Uterus (tissue), 4 donors: Measurements from ENCODE around the gene DPM3. TPM values are rescaled to one million over a fixed set of nuclear protein-coding genes. Genes with fewer than 3 reads are reported as not detected.
"Not testable (repeated sequence)": the region's sequence is repeated elsewhere in the genome, so short reads cannot be mapped to it uniquely, and the experiment has no call there.

Experiments
- DNase-seq, 2 donors: peaks; one replicate each; pipeline ENCODE4 v3.0.0-alpha.2; 2019 to 2020
- H3K27ac ChIP-seq, 2 donors: fragments of 200-600 bp; sonication (generic); 1 replicate in 1 of 2; 2 replicates in 1 of 2; pipeline ENCODE4 v1.5.1; 2016 to 2018
- H3K27me3 ChIP-seq, 2 donors: fragments of 200-600 bp; sonication (generic); one replicate each; pipeline ENCODE4 v1.5.1; 2018 to 2019; ENCODE audit warnings: control low read depth in 1 of 2
- H3K36me3 ChIP-seq, 2 donors: fragments of 200-600 bp; sonication (generic); one replicate each; pipeline ENCODE4 v1.5.1; 2019; ENCODE audit warnings: control low read depth in 1 of 2
- H3K4me1 ChIP-seq, 2 donors: fragments of 200-600 bp; sonication (generic); one replicate each; pipeline ENCODE4 v1.5.1; 2018 to 2019; ENCODE audit warnings: control low read depth in 1 of 2
- H3K4me3 ChIP-seq, 2 donors: fragments of 200-600 bp; sonication (generic); 1 replicate in 1 of 2; 2 replicates in 1 of 2; pipeline ENCODE4 v1.5.1; 2018 to 2019; ENCODE audit warnings: mild to moderate bottlenecking in 1 of 2
- H3K9me3 ChIP-seq, 2 donors: fragments of 200-600 bp; sonication (generic); one replicate each; pipeline ENCODE4 v1.5.1; 2019; ENCODE audit warnings: control low read depth in 1 of 2
- CTCF ChIP-seq, 4 experiments: fragments of 200-600 bp in 2 of 4; fragments of 450-650 bp in 2 of 4; sonication (generic) in 2 of 4; IDR thresholded peaks; one replicate each; pipeline ENCODE4 v1.5.1; 2016 to 2019; ENCODE audit warnings: antibody characterized with exemption in 4 of 4, mild to moderate bottlenecking in 2 of 4, moderate library complexity in 1 of 4
- POLR2A ChIP-seq, 2 donors: fragments of 450-650 bp; IDR thresholded peaks; one replicate each; pipeline ENCODE4 v1.6.1; 2016; ENCODE audit warnings: antibody characterized with exemption in 2 of 2, mild to moderate bottlenecking in 1 of 2, moderate library complexity in 1 of 2
- intact Hi-C: fragments of 100-400 bp; cut with DNase I; formaldehyde crosslinking; loops from one replicate; pipeline ENCODE4 v1.15.1; 2023; ENCODE audit warnings: low total_unique reads
- total RNA-seq, 4 donors: library from RNA; depleted of rRNA in 3 of 4; stranded (reverse); fragments of >200 nt in 3 of 4; gene quantifications; one replicate each; pipeline versions ENCODE4 v1.1.0 to v1.2.4, GENCODE V29; 2014 to 2023
- donor health status: DM: yes; HTN: yes; CAD: no.

Gene DPM3
- 10 to 100 TPM; 36.1 to 94.4 (median 85.4) TPM for total RNA-seq

DNA sequence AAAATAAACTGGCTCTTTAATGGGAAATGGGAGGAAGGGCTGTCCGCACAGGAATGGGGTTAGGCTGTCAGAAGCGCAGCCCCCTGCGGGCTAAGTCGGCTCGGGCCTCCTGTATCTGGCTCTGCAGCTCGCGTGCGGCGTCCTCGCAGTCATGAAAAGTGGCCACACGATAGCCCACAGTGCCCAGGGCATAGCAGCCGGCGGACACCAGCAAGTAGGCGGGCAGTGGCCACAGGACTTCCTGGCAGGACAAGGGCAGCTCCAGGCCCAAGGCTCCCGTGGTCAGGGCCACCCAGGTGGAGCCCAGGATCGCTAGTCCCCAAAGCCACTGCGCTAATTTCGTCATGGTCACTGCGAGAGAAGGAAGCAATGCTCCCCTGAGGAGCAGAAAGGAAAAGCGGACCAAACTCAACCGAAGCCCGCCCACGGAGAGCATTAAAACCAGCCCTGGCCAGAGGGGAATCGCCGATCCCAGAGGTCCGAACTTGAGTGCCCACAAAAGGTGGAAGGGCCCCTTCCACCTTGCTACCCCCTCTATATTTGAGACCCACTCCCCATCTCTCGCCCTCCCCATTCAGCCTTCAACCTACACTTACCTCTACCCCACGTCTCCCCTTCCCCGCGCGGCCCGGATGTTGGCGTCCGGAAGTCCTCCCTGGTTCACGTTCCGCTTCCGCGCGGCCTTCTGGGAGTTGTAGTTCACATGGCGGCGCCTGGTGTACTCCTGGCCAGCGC lies at the start of gene DPM3:
Gene DPM3 (minus strand): TSS at position 637 of the 735 bp plus-strand sequence. CDS start 291 bp downstream, at position 346.
- no peaks in the 10 kb centered on the region for H3K27me3 ChIP-seq
- peak within 1 kb of the TSS; percentile 80 to 84 for H3K27ac ChIP-seq
- H3K4me1 ChIP-seq: no peaks in the 10 kb centered on the region
- peak; percentile 85 to 89 for DNase-seq
- H3K4me3 ChIP-seq: peak within 1 kb of the TSS; percentile 57 to 74
- no peaks in the 10 kb centered on the region for H3K9me3 ChIP-seq
- peak; percentile 52 to 71 for TF ChIP-seq POLR2A (IDR thresholded peaks at IDR 0.05)
- TF ChIP-seq CTCF (IDR thresholded peaks at IDR 0.05): peak in 1 of 4 experiments; percentile 36
- intact Hi-C loops: no loop called here
- H3K36me3 ChIP-seq: no peaks in the 10 kb centered on the region

DNA sequence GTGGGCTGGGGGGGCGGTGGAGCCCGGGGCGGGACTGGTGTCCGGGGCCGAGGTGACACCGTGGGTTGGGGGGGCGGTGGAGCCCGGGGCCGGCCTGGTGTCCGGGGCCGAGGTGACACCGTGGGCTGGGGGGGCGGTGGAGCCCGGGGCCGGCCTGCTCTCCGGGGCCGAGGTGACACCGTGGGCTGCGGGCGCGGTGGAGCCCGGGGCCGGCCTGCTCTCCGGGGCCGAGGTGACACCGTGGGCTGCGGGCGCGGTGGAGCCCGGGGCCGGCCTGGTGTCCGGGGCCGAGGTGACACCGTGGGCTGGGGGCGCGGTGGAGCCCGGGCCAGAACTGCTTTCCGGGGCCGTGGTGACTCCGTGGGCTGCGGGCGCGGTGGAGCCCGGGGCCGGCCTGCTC lies 49.6 kb upstream of the DPM3 start:
- H3K36me3 ChIP-seq, DNase-seq, H3K4me3 ChIP-seq, H3K4me1 ChIP-seq, H3K27me3 ChIP-seq, H3K9me3 ChIP-seq, intact Hi-C loops, H3K27ac ChIP-seq: not testable (repeated sequence)

- H3K27ac ChIP-seq: no peak overlapping the region
- intact Hi-C loops: no loop called here
- no peaks in the 10 kb centered on the region for H3K27me3 ChIP-seq
- H3K4me1 ChIP-seq: no peaks in the 10 kb centered on the region
- no peak overlapping the region for H3K4me3 ChIP-seq
- no peak for DNase-seq
- TF ChIP-seq CTCF (IDR thresholded peaks at IDR 0.05) (no peak), POLR2A (IDR thresholded peaks at IDR 0.05) (no peak)
- no peaks in the 10 kb centered on the region for H3K9me3 ChIP-seq
- no peaks in the 10 kb centered on the region for H3K36me3 ChIP-seq
Measured at GRCh38 chr1:155188268-155188667, 47.9 kb upstream of the DPM3 start.

GRCh38 chr1:155187456-155187891 lies 47.1 kb upstream of the DPM3 start:
- no peak overlapping the region for H3K27ac ChIP-seq
- no peak for DNase-seq
- H3K4me3 ChIP-seq: no peak overlapping the region
- no peaks in the 10 kb centered on the region for H3K36me3 ChIP-seq
- no peaks in the 10 kb centered on the region for H3K9me3 ChIP-seq
- intact Hi-C loops: no loop called here
- H3K27me3 ChIP-seq: no peaks in the 10 kb centered on the region
- TF ChIP-seq CTCF (IDR thresholded peaks at IDR 0.05) (no peak), POLR2A (IDR thresholded peaks at IDR 0.05) (no peak)
- no peaks in the 10 kb centered on the region for H3K4me1 ChIP-seq

GRCh38 chr1:155186794-155187455 lies 46.6 kb upstream of the DPM3 start:
- no peaks in the 10 kb centered on the region for H3K9me3 ChIP-seq
- H3K27ac ChIP-seq: no peak overlapping the region
- no peaks in the 10 kb centered on the region for H3K4me1 ChIP-seq
- H3K27me3 ChIP-seq: no peaks in the 10 kb centered on the region
- H3K36me3 ChIP-seq: no peaks in the 10 kb centered on the region
- TF ChIP-seq POLR2A (IDR thresholded peaks at IDR 0.05) (no peak), CTCF (IDR thresholded peaks at IDR 0.05) (no peak)
- DNase-seq: no peak
- no peak overlapping the region for H3K4me3 ChIP-seq
- intact Hi-C loops: no loop called here
